Neural crest cell (in vitro differentiated cells): ENCODE measurements around the gene AP4B1. TPM values are rescaled to one million over a fixed set of nuclear protein-coding genes. Genes with fewer than 3 reads are reported as not detected.

ENCODE experiments used
- DNase-seq: peaks from one replicate; pipeline ENCODE4 v3.0.0; 2021; ENCODE audit warnings: low read depth, mixed read lengths, low spot score
- H3K27ac Mint-ChIP-seq: one replicate; pipeline ENCODE4 v1.8.0; 2021; ENCODE audit warnings: mild to moderate bottlenecking, mixed read lengths; ENCODE audit not compliant: unreplicated experiment
- H3K27me3 Mint-ChIP-seq: 2 replicates; pipeline ENCODE4 v1.8.0; 2021; ENCODE audit warnings: low read depth, mild to moderate bottlenecking, mixed read lengths
- H3K36me3 Mint-ChIP-seq: 2 replicates; pipeline ENCODE4 v1.8.0; 2021; ENCODE audit warnings: low read depth, mild to moderate bottlenecking, mixed read lengths
- H3K4me1 Mint-ChIP-seq: 2 replicates; pipeline ENCODE4 v1.8.0; 2021; ENCODE audit warnings: mixed read lengths
- H3K4me3 Mint-ChIP-seq: one replicate; pipeline ENCODE4 v1.8.0; 2021; ENCODE audit warnings: mild to moderate bottlenecking, mixed read lengths
- H3K9me3 Mint-ChIP-seq: 2 replicates; pipeline ENCODE4 v1.8.0; 2021; ENCODE audit warnings: mixed read lengths
- total RNA-seq: library from RNA; stranded (reverse); gene quantifications from 2 replicates; pipeline ENCODE4 v1.2.1, GENCODE V29; 2021
- TF ChIP-seq, protein P1 (sequence below): fragments of 200-600 bp; sonication (generic); conservative IDR thresholded peaks from 2 replicates; pipeline ENCODE4 v1.5.0; 2021; ENCODE audit warnings: antibody characterized with exemption, mild to moderate bottlenecking

The AP4B1 gene
- total RNA-seq, 1 donor from 2014 or later, result 23.6 TPM

DNA sequence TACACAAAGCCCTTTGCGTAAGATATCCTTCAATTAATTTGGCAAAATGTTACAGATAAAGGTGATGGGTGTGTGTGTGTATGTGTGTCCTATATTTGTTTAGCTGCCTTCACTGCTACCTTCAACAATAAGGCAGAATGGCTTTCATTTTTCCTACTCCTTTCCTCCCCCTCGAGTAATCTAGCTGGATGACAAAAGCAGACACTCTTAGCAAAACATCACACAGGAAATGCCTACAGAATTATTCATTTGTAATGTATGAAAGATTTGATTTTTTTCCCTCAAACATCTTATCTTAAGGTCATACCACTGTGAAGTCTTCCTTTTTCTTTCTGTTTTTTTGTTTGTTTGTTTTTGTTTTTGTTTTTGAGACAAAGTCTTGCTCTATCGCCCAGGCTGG is 43.7 kb downstream of the AP4B1 start:
- no peaks in the 10 kb centered on the region for H3K27me3 Mint-ChIP-seq
- DNase-seq, result no peak
- no peaks in the 10 kb centered on the region for H3K36me3 Mint-ChIP-seq
- no peaks in the 10 kb centered on the region for H3K9me3 Mint-ChIP-seq
- TF ChIP-seq, protein P1, sequence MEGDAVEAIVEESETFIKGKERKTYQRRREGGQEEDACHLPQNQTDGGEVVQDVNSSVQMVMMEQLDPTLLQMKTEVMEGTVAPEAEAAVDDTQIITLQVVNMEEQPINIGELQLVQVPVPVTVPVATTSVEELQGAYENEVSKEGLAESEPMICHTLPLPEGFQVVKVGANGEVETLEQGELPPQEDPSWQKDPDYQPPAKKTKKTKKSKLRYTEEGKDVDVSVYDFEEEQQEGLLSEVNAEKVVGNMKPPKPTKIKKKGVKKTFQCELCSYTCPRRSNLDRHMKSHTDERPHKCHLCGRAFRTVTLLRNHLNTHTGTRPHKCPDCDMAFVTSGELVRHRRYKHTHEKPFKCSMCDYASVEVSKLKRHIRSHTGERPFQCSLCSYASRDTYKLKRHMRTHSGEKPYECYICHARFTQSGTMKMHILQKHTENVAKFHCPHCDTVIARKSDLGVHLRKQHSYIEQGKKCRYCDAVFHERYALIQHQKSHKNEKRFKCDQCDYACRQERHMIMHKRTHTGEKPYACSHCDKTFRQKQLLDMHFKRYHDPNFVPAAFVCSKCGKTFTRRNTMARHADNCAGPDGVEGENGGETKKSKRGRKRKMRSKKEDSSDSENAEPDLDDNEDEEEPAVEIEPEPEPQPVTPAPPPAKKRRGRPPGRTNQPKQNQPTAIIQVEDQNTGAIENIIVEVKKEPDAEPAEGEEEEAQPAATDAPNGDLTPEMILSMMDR, result no peak
- H3K4me1 Mint-ChIP-seq, result no peaks in the 10 kb centered on the region
- H3K4me3 Mint-ChIP-seq, result no peak overlapping the region
- no peak overlapping the region for H3K27ac Mint-ChIP-seq

DNA sequence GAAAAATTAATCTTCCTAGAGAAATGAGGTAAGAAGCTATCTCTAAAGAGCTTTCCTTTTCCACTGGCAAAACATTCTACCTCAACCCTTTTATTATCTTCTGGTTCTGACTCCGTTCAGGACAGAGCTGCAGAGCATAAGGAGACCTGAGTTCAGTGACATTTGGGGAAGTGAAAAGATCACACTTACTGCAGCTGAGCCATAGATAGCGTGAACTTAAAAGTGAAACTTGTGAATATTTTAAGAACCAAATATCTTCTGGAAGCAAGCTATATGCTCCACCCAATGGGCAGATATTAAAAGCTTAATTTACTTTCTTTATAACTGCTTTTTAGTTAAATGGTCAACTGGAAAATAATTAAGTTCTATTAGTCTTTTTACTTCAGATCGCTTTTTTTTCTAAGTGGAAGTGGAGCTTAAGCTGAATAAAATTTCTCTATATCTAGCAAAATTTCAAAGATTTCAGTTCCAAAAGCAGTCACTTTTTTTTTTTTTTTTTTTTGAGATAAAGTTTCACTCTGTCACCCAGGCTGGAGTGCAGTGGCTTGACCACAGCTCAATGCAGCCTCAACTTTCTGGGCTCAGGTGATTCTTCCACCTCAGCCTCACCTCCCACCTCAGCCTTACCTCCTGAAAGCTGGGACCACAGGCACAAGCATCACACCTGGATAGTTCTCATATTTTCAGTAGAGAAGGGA is 45.0 kb downstream of the AP4B1 start:
- Mint-ChIP-seq H3K4me1 (no peaks in the 10 kb centered on the region), H3K9me3 (no peaks in the 10 kb centered on the region), H3K27ac (no peak overlapping the region), H3K27me3 (no peaks in the 10 kb centered on the region), H3K36me3 (no peaks in the 10 kb centered on the region), H3K4me3 (no peak overlapping the region)
- no peak for DNase-seq
- TF ChIP-seq, protein P1, result no peak

GRCh38 chr1:113858982-113859381 is 45.6 kb downstream of the AP4B1 start:
- Mint-ChIP-seq H3K4me3 (no peak overlapping the region), H3K27ac (no peak overlapping the region), H3K36me3 (no peaks in the 10 kb centered on the region), H3K9me3 (no peaks in the 10 kb centered on the region), H3K27me3 (no peaks in the 10 kb centered on the region), H3K4me1 (no peaks in the 10 kb centered on the region)
- TF ChIP-seq, protein P1, result no peak
- no peak for DNase-seq

DNA sequence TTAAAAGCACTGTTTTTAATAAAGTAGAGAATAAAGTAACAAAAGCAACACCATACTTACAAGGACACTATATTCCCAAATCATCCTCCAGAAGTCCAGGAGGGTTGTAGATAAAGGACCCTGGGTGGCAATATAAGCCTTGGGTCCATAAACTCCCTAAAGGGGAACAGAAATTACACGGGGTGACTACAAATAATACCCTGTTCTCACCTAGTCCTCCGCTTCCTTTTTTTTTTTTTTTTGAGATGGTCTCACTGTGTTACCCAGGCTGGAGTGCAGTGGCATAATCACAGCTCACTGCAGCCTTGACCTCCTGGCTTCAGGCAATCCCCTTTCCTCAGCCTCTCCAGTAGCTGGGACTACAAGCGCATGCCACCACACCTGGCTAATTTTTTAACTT is 46.2 kb downstream of the AP4B1 start:
- Mint-ChIP-seq H3K36me3 (no peaks in the 10 kb centered on the region), H3K9me3 (no peaks in the 10 kb centered on the region), H3K27ac (no peak overlapping the region), H3K27me3 (no peaks in the 10 kb centered on the region), H3K4me3 (no peak overlapping the region), H3K4me1 (no peaks in the 10 kb centered on the region)
- TF ChIP-seq, protein P1, result no peak
- DNase-seq, result no peak

- H3K36me3 Mint-ChIP-seq, result no peaks in the 10 kb centered on the region
- H3K4me3 Mint-ChIP-seq, result no peak overlapping the region
- DNase-seq, result no peak
- no peaks in the 10 kb centered on the region for H3K9me3 Mint-ChIP-seq
- no peak overlapping the region for H3K27ac Mint-ChIP-seq
- TF ChIP-seq, protein P1, result no peak
- no peaks in the 10 kb centered on the region for H3K4me1 Mint-ChIP-seq
- H3K27me3 Mint-ChIP-seq, result no peaks in the 10 kb centered on the region
These were observed 46.8 kb downstream of the AP4B1 start for GRCh38 chr1:113857776-113858175.
